IMR-90 (cell line): Measurements from ENCODE around the gene CEP128.

ENCODE experiments used
- BHLHE40 ChIP-seq: fragments of 150-350 bp; IDR thresholded peaks from 2 replicates; pipeline ENCODE4 v1.6.1; 2016; ENCODE audit warnings: mild to moderate bottlenecking, low read depth, low read length
- CEBPB ChIP-seq: IDR thresholded peaks from 2 replicates; pipeline ENCODE4 v1.6.1; 2012; ENCODE audit warnings: low read depth, low read length, improper control_type of control experiment
- CTCF ChIP-seq: conservative IDR thresholded peaks from 2 replicates; pipeline ENCODE4 v1.5.1; 2012; ENCODE audit warnings: mild to moderate bottlenecking, low read depth, low read length, improper control_type of control experiment
- ELK1 ChIP-seq: fragments of 150-350 bp; IDR thresholded peaks from 2 replicates; pipeline ENCODE4 v1.6.1; 2016; ENCODE audit warnings: low read depth, mild to moderate bottlenecking, low read length, moderate library complexity, borderline replicate concordance
- FOS ChIP-seq: fragments of 150-350 bp; IDR thresholded peaks from 2 replicates; pipeline ENCODE4 v1.6.1; 2016; ENCODE audit warnings: low read depth, low read length
- MXI1 ChIP-seq: IDR thresholded peaks from 2 replicates; pipeline ENCODE4 v1.6.1; 2012; ENCODE audit warnings: low read depth, mild to moderate bottlenecking, low read length, moderate library complexity, borderline replicate concordance
- POLR2A ChIP-seq: IDR thresholded peaks from 2 replicates; pipeline ENCODE4 v1.6.1; 2012; ENCODE audit warnings: mild to moderate bottlenecking, low read depth, low read length
- RAD21 ChIP-seq: IDR thresholded peaks from 2 replicates; pipeline ENCODE4 v1.6.1; 2012; ENCODE audit warnings: low read length, improper control_type of control experiment
- RCOR1 ChIP-seq: IDR thresholded peaks from 2 replicates; pipeline ENCODE4 v1.6.1; 2012; ENCODE audit warnings: mild to moderate bottlenecking, low read length, improper control_type of control experiment; ENCODE audit not compliant: insufficient replicate concordance
- SMC3 ChIP-seq: fragments of 150-350 bp; IDR thresholded peaks from 2 replicates; pipeline ENCODE4 v1.6.1; 2016; ENCODE audit warnings: low read depth, mild to moderate bottlenecking, antibody characterized with exemption, low read length, moderate library complexity
- USF2 ChIP-seq: fragments of 150-350 bp; IDR thresholded peaks from 2 replicates; pipeline ENCODE4 v1.6.1; 2017; ENCODE audit warnings: mild to moderate bottlenecking, antibody characterized with exemption, low read length, low read depth

- TF ChIP-seq POLR2A (no peak), BHLHE40 (no peak), CTCF (no peak), FOS (no peak), MXI1 (no peak), RAD21 (no peak), ELK1 (no peak), CEBPB (no peak), USF2 (no peak), RCOR1 (no peak), SMC3 (no peak)
Measured at GRCh38 chr14:80519002-80519401, 422.5 kb downstream of the CEP128 start.
